HG03175 (cell line): ENCODE measurements around the gene CHST13.
"Not testable (repeated sequence)": the region's sequence is repeated elsewhere in the genome, so short reads cannot be mapped to it uniquely, and the experiment has no call there.

ENCODE experiments used
- ATAC-seq: cut with Tn5 transposase; IDR thresholded peaks from one replicate; pipeline ENCODE4 v1.9.1; 2021; ENCODE audit warnings: mild to moderate bottlenecking, moderate library complexity; ENCODE audit not compliant: unreplicated experiment

The CHST13 gene

GRCh38 chr3:126581569-126581968 lies 57.6 kb downstream of the CHST13 start:
- ATAC-seq, result no peak

GRCh38 chr3:126582311-126582710 lies 58.4 kb downstream of the CHST13 start:
- no peak for ATAC-seq

GRCh38 chr3:126591515-126591914 lies 67.6 kb downstream of the CHST13 start:
- ATAC-seq, result not testable (repeated sequence)
